ENCODE results near the gene SIGLEC7.

Gene SIGLEC7

DNA sequence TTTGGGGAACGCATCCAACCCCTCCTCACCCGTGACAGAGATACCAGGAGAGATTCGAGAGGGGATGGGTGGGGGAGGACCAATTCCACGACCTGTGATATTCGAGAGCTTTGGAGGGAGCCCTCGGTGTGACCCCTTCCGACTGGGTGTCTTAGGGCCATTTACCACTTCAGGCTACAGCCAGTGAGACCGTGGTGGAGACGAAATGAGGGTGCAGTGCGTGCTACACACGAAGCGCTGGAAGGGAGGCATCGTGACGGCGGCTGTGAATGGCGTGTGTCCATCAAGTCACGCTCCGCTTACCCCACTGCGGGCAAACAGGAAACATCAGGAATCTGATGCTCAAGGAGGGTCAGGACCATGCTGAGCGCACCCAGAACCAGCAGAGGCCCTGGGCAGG is 44.3 kb upstream of the SIGLEC7 start:
- TF ChIP-seq, protein P1, sequence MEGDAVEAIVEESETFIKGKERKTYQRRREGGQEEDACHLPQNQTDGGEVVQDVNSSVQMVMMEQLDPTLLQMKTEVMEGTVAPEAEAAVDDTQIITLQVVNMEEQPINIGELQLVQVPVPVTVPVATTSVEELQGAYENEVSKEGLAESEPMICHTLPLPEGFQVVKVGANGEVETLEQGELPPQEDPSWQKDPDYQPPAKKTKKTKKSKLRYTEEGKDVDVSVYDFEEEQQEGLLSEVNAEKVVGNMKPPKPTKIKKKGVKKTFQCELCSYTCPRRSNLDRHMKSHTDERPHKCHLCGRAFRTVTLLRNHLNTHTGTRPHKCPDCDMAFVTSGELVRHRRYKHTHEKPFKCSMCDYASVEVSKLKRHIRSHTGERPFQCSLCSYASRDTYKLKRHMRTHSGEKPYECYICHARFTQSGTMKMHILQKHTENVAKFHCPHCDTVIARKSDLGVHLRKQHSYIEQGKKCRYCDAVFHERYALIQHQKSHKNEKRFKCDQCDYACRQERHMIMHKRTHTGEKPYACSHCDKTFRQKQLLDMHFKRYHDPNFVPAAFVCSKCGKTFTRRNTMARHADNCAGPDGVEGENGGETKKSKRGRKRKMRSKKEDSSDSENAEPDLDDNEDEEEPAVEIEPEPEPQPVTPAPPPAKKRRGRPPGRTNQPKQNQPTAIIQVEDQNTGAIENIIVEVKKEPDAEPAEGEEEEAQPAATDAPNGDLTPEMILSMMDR (IDR thresholded peaks at IDR 0.05; ENCODE audit: low read depth, low read length, missing control alignments) = no peak
- DNase-seq (ENCODE audit: extremely low read depth, low read depth) = no peak

DNA sequence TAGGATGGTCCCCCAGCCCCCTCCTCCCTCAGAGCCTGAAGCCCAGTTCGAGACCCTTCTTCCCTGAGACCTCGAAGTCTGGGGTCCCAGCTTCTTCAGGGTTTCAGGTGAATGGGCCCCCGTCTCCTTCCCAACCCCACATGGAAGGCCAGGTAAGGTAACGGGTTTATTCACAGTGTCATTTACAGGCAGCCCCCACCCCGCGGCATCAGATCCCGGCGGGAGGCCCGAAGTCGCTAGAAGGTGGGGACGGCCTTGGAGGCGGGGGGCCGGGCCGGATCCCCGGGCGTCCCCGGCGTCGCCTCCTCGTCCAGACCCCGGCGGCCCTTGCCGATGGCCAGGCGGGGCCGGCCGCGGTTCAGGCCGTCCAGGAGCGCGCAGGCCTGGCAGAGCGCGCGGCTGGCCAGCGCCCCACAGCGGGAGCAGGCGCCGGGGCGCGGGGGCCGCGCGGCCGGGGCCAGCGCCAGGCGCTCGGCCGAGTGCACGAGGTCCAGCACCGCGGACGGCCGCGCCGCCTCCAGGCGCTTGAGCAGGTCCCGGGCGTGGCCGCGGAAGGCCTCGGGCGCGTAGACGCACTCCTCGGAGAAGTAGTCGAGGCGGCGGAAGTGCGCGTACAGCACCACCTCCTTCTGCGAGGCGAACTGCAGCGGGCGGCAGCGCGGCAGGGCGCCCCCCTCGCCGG is 43.6 kb upstream of the SIGLEC7 start:
- no peak overlapping the region for H3K4me3 ChIP-seq (replicated peaks; ENCODE audit: low read depth, low read length)
- TF ChIP-seq, protein P1 (IDR thresholded peaks at IDR 0.05; ENCODE audit: low read depth, low read length, missing control alignments) = no peak
- no peak for DNase-seq (ENCODE audit: extremely low read depth, low read depth)

More for the DNA sequence above, 44.3 kb upstream of the SIGLEC7 start:
- no peak overlapping the region for H3K4me3 ChIP-seq (replicated peaks; ENCODE audit: low read depth, low read length)

DNA sequence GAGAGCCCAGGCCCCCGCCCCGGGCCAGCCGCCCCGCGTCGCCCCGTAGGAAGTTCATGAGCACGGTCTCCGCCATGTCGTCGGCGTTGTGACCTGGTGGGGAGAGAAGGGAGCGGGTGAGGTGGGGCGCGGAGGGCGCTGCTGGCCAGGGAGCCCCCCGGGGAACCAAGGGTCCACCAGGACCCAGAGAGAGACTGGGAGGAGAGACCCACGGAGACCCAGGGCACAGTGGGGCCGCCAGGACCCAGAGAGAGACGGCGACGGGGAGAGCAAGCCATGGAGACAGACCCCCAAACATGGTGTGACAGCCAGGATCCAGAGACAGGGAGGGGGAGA is 43.1 kb upstream of the SIGLEC7 start:
- no peak overlapping the region for H3K4me3 ChIP-seq (replicated peaks; ENCODE audit: low read depth, low read length)
- no peak for DNase-seq (ENCODE audit: extremely low read depth, low read depth)
- TF ChIP-seq, protein P1 (IDR thresholded peaks at IDR 0.05; ENCODE audit: low read depth, low read length, missing control alignments) = no peak

DNA sequence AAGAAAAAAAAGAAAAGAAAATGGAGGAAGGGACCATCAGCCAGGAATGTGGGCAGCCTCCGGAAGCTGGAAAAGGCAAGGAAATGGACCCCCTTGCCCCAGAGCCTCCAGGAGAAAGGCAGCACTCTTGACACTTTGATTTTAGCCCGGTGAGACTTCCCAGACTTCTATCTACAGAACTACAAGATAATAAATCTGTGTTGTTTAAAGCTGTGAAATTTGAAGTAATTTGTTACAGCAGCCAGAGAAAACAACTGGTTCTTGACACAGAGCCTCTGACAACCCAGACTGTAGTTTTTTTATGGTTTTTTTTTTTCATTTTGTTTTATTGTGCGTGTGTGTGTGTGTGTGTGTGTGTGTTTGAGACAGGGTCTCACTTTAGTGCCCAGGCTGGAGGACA is 41.5 kb upstream of the SIGLEC7 start:
- TF ChIP-seq, protein P1 (IDR thresholded peaks at IDR 0.05; ENCODE audit: low read depth, low read length, missing control alignments) = no peak
- DNase-seq (ENCODE audit: extremely low read depth, low read depth) = no peak
- H3K4me3 ChIP-seq (replicated peaks; ENCODE audit: low read depth, low read length) = no peak overlapping the region

DNA sequence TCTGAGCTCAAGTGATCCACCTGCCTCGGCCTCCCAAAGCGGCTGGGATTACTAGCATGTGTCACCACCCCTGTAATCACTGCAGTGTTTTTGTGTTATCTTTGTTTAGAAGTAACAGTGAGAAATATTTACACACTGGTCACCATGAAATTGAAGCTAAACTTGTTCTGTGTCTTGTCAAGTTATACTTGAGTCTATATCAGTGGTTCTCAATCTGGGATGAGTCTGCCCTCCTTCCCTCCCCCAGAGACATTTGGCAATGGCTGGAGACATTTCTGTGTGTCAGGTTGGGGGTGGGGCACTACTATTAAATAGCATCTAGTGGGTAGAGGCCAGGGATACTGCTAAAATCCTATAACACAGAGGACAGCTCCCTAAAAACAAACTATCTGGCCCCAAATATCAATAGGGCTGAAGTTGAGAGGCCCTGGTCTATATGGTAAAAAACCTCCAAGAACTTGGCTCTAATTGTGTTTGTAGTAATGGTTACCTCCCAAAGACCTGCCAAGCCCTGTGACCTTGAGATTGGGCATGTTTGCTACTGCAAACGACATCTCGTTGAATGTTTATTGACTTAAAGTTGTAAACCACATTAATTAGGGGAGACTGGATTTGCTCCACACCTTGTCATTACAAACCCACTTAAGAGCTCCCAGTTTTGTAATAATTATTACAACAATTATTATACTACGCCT is 40.8 kb upstream of the SIGLEC7 start:
- no peak for DNase-seq (ENCODE audit: extremely low read depth, low read depth)
- no peak overlapping the region for H3K4me3 ChIP-seq (replicated peaks; ENCODE audit: low read depth, low read length)
- TF ChIP-seq, protein P1 (IDR thresholded peaks at IDR 0.05; ENCODE audit: low read depth, low read length, missing control alignments) = no peak

DNA sequence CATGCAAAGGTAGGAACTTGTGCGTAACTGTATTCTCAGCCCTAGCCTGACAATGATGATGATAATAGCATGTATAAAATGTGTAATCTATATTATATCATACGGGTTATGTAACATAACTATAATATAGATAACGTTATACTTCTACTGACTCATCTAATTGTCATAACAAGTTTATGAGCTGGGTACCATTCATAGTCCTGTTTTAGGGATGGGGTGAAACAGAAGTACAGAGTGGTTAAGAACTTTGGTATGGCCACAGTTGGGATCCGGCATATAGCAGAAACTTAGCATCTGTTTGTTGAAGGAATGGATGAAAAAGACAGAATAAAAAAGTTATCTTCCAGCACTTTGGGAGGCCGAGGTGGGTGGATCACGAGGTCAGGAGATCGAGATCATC is 39.1 kb upstream of the SIGLEC7 start:
- H3K4me3 ChIP-seq (replicated peaks; ENCODE audit: low read depth, low read length) = no peak overlapping the region
- TF ChIP-seq, protein P1 (IDR thresholded peaks at IDR 0.05; ENCODE audit: low read depth, low read length, missing control alignments) = no peak
- DNase-seq (ENCODE audit: extremely low read depth, low read depth) = no peak
